ENCODE results near the gene FTO.

DNA sequence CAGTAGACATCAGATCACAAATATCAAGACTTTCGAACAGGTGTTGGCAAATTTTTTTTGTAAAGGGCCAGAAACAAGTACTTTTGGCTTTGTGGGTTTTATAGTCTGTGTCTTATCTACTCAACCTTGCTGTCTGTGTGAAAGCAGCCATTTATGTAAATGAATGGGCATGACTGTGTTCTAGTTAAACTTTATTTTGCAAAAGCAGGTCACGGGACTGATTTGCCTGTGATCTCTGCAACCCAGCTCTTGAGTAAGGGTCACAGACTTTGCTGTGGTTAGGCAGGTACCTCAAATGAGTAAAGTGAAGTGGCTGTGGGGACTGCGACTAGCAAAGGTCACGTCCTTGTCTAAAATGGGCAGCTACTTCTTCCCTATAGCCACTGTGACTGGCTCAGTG, 136.5 kb downstream of the FTO start:
- TF ChIP-seq, protein P1, sequence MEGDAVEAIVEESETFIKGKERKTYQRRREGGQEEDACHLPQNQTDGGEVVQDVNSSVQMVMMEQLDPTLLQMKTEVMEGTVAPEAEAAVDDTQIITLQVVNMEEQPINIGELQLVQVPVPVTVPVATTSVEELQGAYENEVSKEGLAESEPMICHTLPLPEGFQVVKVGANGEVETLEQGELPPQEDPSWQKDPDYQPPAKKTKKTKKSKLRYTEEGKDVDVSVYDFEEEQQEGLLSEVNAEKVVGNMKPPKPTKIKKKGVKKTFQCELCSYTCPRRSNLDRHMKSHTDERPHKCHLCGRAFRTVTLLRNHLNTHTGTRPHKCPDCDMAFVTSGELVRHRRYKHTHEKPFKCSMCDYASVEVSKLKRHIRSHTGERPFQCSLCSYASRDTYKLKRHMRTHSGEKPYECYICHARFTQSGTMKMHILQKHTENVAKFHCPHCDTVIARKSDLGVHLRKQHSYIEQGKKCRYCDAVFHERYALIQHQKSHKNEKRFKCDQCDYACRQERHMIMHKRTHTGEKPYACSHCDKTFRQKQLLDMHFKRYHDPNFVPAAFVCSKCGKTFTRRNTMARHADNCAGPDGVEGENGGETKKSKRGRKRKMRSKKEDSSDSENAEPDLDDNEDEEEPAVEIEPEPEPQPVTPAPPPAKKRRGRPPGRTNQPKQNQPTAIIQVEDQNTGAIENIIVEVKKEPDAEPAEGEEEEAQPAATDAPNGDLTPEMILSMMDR (conservative IDR thresholded peaks at IDR 0.05), result no peak
- TF ChIP-seq ZFX (IDR thresholded peaks at IDR 0.05), result no peak
